ENCODE data around the gene KCNQ1.

DNA sequence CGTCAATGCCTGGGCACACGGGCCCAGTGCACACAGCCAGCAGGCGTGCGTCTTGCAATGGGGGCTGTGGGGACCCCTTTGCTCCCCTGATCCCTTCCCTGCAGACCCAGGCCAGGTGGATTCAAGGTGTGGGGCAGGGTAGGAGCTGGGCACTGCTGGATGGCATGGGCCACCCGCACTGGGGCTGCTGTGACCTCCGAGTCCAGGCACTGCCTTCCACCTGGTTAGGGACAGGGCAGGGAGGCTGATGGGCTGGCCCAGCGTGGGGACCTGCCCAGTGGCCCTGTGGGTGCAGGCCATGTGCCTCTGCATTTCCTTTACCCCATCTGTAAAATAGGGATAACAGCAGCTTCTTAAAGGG lies 22.9 kb downstream of the KCNQ1 start:
- no peak for TF ChIP-seq TCF4 (CRISPR knock-in tag; IDR thresholded peaks at IDR 0.05; ENCODE audit: borderline replicate concordance)
- no peak for TF ChIP-seq ZFP30 (CRISPR knock-in tag; IDR thresholded peaks at IDR 0.05)
- no peak for TF ChIP-seq OSR1 (CRISPR knock-in tag; IDR thresholded peaks at IDR 0.05)

Measured in SK-N-SH treated with all-trans-retinoic acid at 6 μM for 48 hours (cell line).